ENCODE data around the gene SEC14L1.

The SEC14L1 gene

GRCh38 chr17:77126519-77126918 lies 14.2 kb upstream of the SEC14L1 start:
- TF ChIP-seq POLR2A (IDR thresholded peaks at IDR 0.05; ENCODE audit: extremely low read depth, insufficient read length), result no peak
- no peak for TF ChIP-seq MAX (IDR thresholded peaks at IDR 0.05; ENCODE audit: low read depth, low read length)
- no peak for TF ChIP-seq CTCF (IDR thresholded peaks at IDR 0.05; ENCODE audit: low read depth, low read length)
- TF ChIP-seq MYC (IDR thresholded peaks at IDR 0.05; ENCODE audit: low read depth, low read length), result no peak
- no peak for DNase-seq (ENCODE audit: low read depth)
- no peak overlapping the region for H3K4me3 ChIP-seq (ENCODE audit: low read depth, low read length)

- no peak for DNase-seq (ENCODE audit: low read depth)
- TF ChIP-seq MAX (IDR thresholded peaks at IDR 0.05; ENCODE audit: low read depth, low read length) (no peak), MYC (IDR thresholded peaks at IDR 0.05; ENCODE audit: low read depth, low read length) (no peak), CTCF (IDR thresholded peaks at IDR 0.05; ENCODE audit: low read depth, low read length) (no peak), POLR2A (IDR thresholded peaks at IDR 0.05; ENCODE audit: extremely low read depth, insufficient read length) (no peak)
- H3K4me3 ChIP-seq (ENCODE audit: low read depth, low read length), result no peak overlapping the region
These were observed 12.9 kb upstream of the SEC14L1 start for GRCh38 chr17:77127735-77128361.

- TF ChIP-seq MYC (IDR thresholded peaks at IDR 0.05; ENCODE audit: low read depth, low read length) (no peak), MAX (IDR thresholded peaks at IDR 0.05; ENCODE audit: low read depth, low read length) (no peak), CTCF (IDR thresholded peaks at IDR 0.05; ENCODE audit: low read depth, low read length) (no peak), POLR2A (IDR thresholded peaks at IDR 0.05; ENCODE audit: extremely low read depth, insufficient read length) (no peak)
- H3K4me3 ChIP-seq (ENCODE audit: low read depth, low read length), result no peak overlapping the region
- DNase-seq (ENCODE audit: low read depth), result no peak
These were observed 11.7 kb upstream of the SEC14L1 start for GRCh38 chr17:77128896-77129567.

- no peak for DNase-seq (ENCODE audit: low read depth)
- H3K4me3 ChIP-seq (ENCODE audit: low read depth, low read length), result no peak overlapping the region
- TF ChIP-seq POLR2A (IDR thresholded peaks at IDR 0.05; ENCODE audit: extremely low read depth, insufficient read length) (no peak), MAX (IDR thresholded peaks at IDR 0.05; ENCODE audit: low read depth, low read length) (no peak), CTCF (IDR thresholded peaks at IDR 0.05; ENCODE audit: low read depth, low read length) (no peak), MYC (IDR thresholded peaks at IDR 0.05; ENCODE audit: low read depth, low read length) (no peak)
These were observed 11.0 kb upstream of the SEC14L1 start for GRCh38 chr17:77129568-77130301.

- no peak for DNase-seq (ENCODE audit: low read depth)
- TF ChIP-seq MYC (IDR thresholded peaks at IDR 0.05; ENCODE audit: low read depth, low read length) (no peak), POLR2A (IDR thresholded peaks at IDR 0.05; ENCODE audit: extremely low read depth, insufficient read length) (no peak), MAX (IDR thresholded peaks at IDR 0.05; ENCODE audit: low read depth, low read length) (no peak), CTCF (IDR thresholded peaks at IDR 0.05; ENCODE audit: low read depth, low read length) (no peak)
- no peak overlapping the region for H3K4me3 ChIP-seq (ENCODE audit: low read depth, low read length)
These were observed 10.2 kb upstream of the SEC14L1 start for GRCh38 chr17:77130525-77130924.

Measured in NB4 (cell line).